Upper lobe of right lung (tissue), 1 donor: ENCODE data around the gene LYPD3. TPM values are rescaled to one million over a fixed set of nuclear protein-coding genes. Genes with fewer than 3 reads are reported as not detected.

ENCODE experiments used
- ATAC-seq: fragments of 200-7000 bp; cut with Tn5 transposase; one replicate; pipeline ENCODE4 v1.9.1; 2020; ENCODE audit warnings: mild to moderate bottlenecking, moderate library complexity
- DNase-seq: peaks from one replicate; pipeline ENCODE4 v3.0.0-alpha.2; 2020
- H3K27ac ChIP-seq: fragments of 200-600 bp; one replicate; pipeline ENCODE4 v1.8.0; 2022
- H3K27me3 ChIP-seq: fragments of 200-600 bp; one replicate; pipeline ENCODE4 v1.8.0; 2022; ENCODE audit warnings: mild to moderate bottlenecking
- H3K36me3 ChIP-seq: fragments of 200-600 bp; one replicate; pipeline ENCODE4 v1.8.0; 2022
- H3K4me1 ChIP-seq: fragments of 200-600 bp; one replicate; pipeline ENCODE4 v1.8.0; 2022
- H3K4me3 ChIP-seq: fragments of 200-600 bp; one replicate; pipeline ENCODE4 v1.8.0; 2022; ENCODE audit warnings: mild to moderate bottlenecking
- H3K9me3 ChIP-seq: fragments of 200-600 bp; one replicate; pipeline ENCODE4 v1.8.0; 2022
- CTCF ChIP-seq: fragments of 200-600 bp; IDR thresholded peaks from one replicate; pipeline ENCODE4 v1.8.0; 2022; ENCODE audit warnings: antibody characterized with exemption
- intact Hi-C: fragments of 100-400 bp; cut with DNase I; formaldehyde crosslinking; loops from one replicate; pipeline ENCODE4 v1.11.0; 2022
- total RNA-seq: library from RNA; stranded (reverse); fragmentation: NEBNext Ultra II Directional; extraction: Animal tissue kit (Norgen Biotek cat#: 25700); gene quantifications from one replicate; pipeline ENCODE4 v1.2.1, GENCODE V29; 2021
- donor health status: DM: no; HTN: yes; CAD: no; lungs with severe emphysema.

Gene LYPD3
- total RNA-seq, 1 donor from 2014 or later: 0.75 TPM

DNA sequence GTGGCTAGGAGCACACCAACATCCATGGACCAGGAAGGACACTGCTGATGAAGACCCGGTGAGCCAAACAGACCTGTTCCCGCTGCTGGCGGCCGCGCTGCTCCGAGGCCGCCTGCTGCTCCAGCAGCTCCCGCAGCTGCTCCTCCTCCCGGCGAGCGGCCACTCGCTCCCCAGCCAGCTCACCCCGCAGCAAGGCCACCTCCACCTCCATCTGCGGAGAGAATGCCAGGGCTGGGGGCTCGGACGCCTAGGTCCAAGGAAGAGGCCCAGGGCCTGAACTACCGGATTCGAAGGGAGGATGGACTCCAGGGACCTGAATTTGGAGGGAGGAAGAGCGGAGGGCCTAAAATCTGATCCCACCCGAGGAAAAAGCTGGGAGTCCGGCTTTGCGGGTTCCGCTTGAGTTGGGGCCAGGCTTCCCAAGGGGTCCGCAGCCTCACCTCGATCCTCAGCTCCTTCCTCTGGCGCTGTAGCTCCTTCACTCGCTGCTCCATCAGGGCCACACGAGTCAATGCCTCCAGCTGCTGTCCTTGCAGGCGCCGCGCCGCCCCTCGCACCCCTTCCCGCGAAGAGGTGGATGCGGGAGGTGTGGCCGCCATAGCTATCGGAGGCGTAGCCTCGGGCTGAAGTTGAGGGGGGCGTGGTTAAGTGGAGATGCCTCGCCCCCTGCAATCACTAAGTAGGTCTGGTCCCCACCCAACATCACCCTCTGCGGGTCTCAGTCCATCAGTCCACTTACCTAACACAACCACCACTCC, 36.4 kb upstream of the LYPD3 start:
- Histone ChIP-seq H3K27ac (no peak overlapping the region), H3K4me1 (peaks cover 13% of the 10 kb centered on the region), H3K4me3 (no peak overlapping the region), H3K9me3 (no peaks in the 10 kb centered on the region), H3K27me3 (no peaks in the 10 kb centered on the region), H3K36me3 (peaks cover 7% of the 10 kb centered on the region)
- DNase-seq (no peak), ATAC-seq (no peak)
- intact Hi-C loops: no loop called here
- no peak for TF ChIP-seq CTCF

DNA sequence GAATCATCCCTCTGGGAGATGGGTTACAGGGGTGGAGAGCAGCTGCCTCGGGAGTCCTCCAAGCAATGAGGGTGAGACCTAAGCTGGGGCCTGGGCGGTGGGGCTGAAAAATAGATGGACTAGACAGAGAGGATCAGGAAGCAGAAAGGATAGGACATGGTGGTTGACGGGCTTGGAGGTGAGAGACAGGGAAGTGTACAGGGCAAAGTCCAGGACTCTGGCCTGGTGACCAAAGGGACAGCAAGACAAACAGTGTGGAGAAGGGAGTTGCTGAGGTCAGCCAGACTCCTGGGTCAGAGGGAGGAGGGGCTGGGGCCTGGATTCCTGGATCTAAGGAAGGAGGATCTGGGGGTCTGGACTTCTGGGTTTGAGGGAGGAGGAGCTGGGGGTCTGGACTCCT, 33.6 kb upstream of the LYPD3 start:
- Histone ChIP-seq H3K36me3 (peaks cover 7% of the 10 kb centered on the region), H3K4me3 (no peak overlapping the region), H3K27ac (no peak overlapping the region), H3K27me3 (no peaks in the 10 kb centered on the region), H3K4me1 (peaks cover 4% of the 10 kb centered on the region), H3K9me3 (no peaks in the 10 kb centered on the region)
- ATAC-seq (no peak), DNase-seq (no peak)
- no peak for TF ChIP-seq CTCF
- intact Hi-C loops: no loop called here

- Histone ChIP-seq H3K9me3 (no peaks in the 10 kb centered on the region), H3K27ac (no peak overlapping the region), H3K36me3 (peaks cover 7% of the 10 kb centered on the region), H3K4me3 (no peak overlapping the region), H3K27me3 (no peaks in the 10 kb centered on the region), H3K4me1 (peaks cover 4% of the 10 kb centered on the region)
- no peak for ATAC-seq
- no peak for TF ChIP-seq CTCF
- intact Hi-C loops: no loop called here
- DNase-seq: no peak
Measured at GRCh38 chr19:43498233-43498842, 32.9 kb upstream of the LYPD3 start.

DNA sequence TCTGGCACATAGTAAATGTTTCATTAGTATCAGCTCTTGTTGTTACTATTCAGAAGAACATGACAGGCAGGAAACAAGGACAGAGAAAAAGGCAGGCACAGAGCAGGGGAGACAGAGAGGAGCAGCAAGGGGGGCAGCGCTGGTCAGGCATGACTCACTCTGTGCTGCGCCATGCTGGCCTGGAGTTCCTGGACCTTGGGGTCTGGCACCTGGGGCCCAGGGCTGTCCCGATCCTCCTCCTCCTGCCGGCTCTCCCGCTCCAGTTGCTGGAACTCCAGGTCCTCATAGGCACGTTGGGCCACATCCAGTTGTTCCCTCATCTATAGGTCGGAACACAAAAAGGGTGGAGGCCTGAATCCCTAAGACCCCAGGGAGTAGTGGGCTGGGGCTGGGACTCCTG, 31.6 kb upstream of the LYPD3 start:
- no peaks in the 10 kb centered on the region for H3K4me1 ChIP-seq
- no peak overlapping the region for H3K4me3 ChIP-seq
- intact Hi-C loops: no loop called here
- H3K9me3 ChIP-seq: no peaks in the 10 kb centered on the region
- no peak for TF ChIP-seq CTCF
- H3K27ac ChIP-seq: no peak overlapping the region
- no peaks in the 10 kb centered on the region for H3K27me3 ChIP-seq
- no peak for DNase-seq
- peaks cover 7% of the 10 kb centered on the region for H3K36me3 ChIP-seq
- no peak for ATAC-seq

DNA sequence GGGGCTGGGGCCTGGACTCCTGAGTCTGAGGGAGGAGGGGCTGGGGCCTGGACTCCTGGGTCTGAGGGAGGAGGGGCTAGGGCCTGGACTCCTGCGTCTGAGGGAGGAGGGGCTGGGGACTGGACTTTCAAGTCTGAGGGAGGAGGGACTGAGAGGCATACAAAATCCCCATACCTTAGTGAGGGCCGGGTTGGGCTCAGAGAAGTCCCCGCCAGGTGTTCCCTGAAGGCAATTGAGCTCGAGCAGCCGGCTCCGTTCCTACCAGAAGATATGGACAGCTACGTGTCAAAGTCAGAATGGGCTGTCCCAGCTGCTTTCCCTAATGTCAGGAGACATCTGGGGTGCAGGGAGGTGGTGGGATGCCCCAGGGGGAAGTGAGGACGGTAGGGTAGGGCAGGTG, 29.7 kb upstream of the LYPD3 start:
- intact Hi-C loops: no loop called here
- Histone ChIP-seq H3K9me3 (no peaks in the 10 kb centered on the region), H3K4me3 (no peak overlapping the region), H3K36me3 (peaks cover 7% of the 10 kb centered on the region), H3K27ac (no peak overlapping the region), H3K4me1 (no peaks in the 10 kb centered on the region), H3K27me3 (no peaks in the 10 kb centered on the region)
- no peak for DNase-seq
- no peak for TF ChIP-seq CTCF
- no peak for ATAC-seq
